Progenitor cell of endocrine pancreas (in vitro differentiated cells): ENCODE measurements around the gene RAB14. TPM values are rescaled to one million over a fixed set of nuclear protein-coding genes. Genes with fewer than 3 reads are reported as not detected.

ENCODE experiments used
- DNase-seq: peaks from one replicate; pipeline ENCODE4 v3.0.0; 2021; ENCODE audit warnings: low spot score; ENCODE audit not compliant: unreplicated experiment
- H3K27ac Mint-ChIP-seq: 2 replicates; pipeline ENCODE4 v1.8.0; 2021; ENCODE audit warnings: mild to moderate bottlenecking, moderate library complexity, mixed read lengths
- H3K27me3 Mint-ChIP-seq: 2 replicates; pipeline ENCODE4 v1.8.0; 2021; ENCODE audit warnings: mixed read lengths
- H3K36me3 Mint-ChIP-seq: 2 replicates; pipeline ENCODE4 v1.8.0; 2022; ENCODE audit warnings: mixed read lengths; ENCODE audit not compliant: insufficient read depth
- H3K4me1 Mint-ChIP-seq: 2 replicates; pipeline ENCODE4 v1.8.0; 2021; ENCODE audit warnings: low read depth, mixed read lengths
- H3K4me3 Mint-ChIP-seq: 2 replicates; pipeline ENCODE4 v1.8.0; 2021; ENCODE audit warnings: low read depth, mild to moderate bottlenecking, moderate library complexity, mixed read lengths
- H3K9me3 Mint-ChIP-seq: 2 replicates; pipeline ENCODE4 v1.8.0; 2021; ENCODE audit warnings: low read depth, mixed read lengths
- total RNA-seq: library from RNA; stranded (reverse); gene quantifications from 2 replicates; pipeline ENCODE4 v1.2.1, GENCODE V29; 2021
- TF ChIP-seq, protein P1 (sequence below): fragments of 200-600 bp; sonication (generic); IDR thresholded peaks from one replicate; pipeline ENCODE4 v1.5.0; 2021; ENCODE audit warnings: antibody characterized with exemption, mild to moderate bottlenecking; ENCODE audit not compliant: unreplicated experiment

RAB14 gene
- total RNA-seq, 1 donor from 2014 or later: 53.7 TPM

DNA sequence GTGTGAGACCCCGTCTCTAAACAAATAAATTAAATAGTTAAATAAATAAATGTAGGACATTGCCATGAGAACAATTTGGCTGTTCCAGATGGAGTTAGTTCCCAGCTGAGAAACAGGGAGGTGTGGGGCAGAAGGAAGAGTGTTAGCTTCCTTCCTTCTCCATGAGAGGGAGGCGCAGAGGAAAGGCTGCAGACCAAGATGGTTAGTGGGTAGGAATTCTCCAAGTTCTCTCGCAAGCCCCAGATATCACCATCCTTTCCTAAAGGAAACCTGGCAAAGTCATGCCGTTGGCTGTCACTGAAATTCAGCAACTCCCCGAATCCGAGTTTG lies 33.1 kb upstream of the RAB14 start:
- H3K27me3 Mint-ChIP-seq: no peaks in the 10 kb centered on the region
- no peaks in the 10 kb centered on the region for H3K9me3 Mint-ChIP-seq
- peaks cover 7% of the 10 kb centered on the region for H3K4me1 Mint-ChIP-seq

DNA sequence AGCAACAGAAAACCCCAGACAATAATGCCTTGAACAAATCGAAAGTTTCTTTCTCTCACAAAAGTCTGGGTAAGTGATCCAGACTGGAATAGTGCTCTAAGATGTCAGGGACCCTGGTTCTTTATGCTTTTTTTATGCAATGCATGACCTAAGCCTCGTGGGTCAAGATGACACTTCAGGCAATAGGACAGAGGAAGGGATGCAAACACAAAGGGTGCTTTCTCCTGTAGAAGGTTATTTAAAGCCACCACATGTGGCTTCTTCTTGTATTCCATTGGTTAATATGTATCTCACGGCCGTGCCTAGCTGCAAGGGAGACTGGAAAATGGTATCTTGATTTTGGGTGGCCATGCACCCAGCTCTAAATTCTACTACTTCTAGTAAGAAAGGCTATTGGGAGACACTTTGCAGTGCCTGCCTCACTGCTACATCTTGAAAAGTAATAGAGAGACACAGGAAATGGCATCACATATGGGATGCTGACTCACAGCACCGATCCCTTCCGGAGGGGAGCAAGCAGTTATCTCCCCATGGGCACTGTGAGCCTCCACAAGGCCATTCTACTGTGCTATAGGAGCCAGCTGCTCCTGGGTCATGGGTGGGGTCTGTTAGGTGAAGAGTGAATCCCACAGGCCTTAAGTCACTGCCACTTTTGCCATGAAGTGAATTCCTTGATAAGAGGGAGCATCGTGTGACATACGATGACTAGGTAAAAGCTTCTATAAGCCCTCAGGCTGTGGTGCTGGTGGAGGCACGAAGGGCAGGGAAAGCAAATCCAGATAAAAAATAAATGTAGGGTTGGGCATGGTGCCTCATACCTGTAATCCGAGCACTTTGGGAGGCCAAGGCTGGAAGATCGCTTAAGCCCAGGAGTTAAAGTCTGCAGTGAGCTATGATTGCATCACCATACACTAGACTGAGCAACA lies 32.5 kb upstream of the RAB14 start:
- H3K36me3 Mint-ChIP-seq: no peaks in the 10 kb centered on the region
- TF ChIP-seq, protein P1, sequence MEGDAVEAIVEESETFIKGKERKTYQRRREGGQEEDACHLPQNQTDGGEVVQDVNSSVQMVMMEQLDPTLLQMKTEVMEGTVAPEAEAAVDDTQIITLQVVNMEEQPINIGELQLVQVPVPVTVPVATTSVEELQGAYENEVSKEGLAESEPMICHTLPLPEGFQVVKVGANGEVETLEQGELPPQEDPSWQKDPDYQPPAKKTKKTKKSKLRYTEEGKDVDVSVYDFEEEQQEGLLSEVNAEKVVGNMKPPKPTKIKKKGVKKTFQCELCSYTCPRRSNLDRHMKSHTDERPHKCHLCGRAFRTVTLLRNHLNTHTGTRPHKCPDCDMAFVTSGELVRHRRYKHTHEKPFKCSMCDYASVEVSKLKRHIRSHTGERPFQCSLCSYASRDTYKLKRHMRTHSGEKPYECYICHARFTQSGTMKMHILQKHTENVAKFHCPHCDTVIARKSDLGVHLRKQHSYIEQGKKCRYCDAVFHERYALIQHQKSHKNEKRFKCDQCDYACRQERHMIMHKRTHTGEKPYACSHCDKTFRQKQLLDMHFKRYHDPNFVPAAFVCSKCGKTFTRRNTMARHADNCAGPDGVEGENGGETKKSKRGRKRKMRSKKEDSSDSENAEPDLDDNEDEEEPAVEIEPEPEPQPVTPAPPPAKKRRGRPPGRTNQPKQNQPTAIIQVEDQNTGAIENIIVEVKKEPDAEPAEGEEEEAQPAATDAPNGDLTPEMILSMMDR: no peak
- no peak overlapping the region for H3K4me3 Mint-ChIP-seq
- peaks cover 7% of the 10 kb centered on the region for H3K4me1 Mint-ChIP-seq
- no peaks in the 10 kb centered on the region for H3K27me3 Mint-ChIP-seq
- no peak for DNase-seq
- no peak overlapping the region for H3K27ac Mint-ChIP-seq
- no peaks in the 10 kb centered on the region for H3K9me3 Mint-ChIP-seq

More for the DNA sequence above, 33.1 kb upstream of the RAB14 start:
- Mint-ChIP-seq H3K27ac (no peak overlapping the region), H3K4me3 (no peak overlapping the region), H3K36me3 (no peaks in the 10 kb centered on the region)
- TF ChIP-seq, protein P1: no peak
- DNase-seq: no peak

DNA sequence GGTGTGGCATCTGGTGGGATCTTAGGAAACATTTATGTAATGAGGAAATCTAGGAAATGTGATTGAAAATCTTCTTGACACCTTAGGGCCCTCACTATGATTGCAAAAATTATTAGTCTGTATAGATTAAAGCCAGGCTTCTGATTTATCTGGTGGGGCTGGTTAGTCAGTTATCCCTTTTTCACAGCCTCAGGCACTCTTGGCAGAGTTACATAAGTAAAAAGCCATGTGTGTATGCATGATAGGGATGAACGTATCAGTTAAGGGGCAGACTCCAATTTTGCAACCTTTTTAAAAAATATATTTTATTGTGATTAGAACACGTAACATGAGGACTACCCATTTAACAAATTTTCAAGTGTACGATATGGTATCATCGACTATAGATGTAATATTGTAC lies 30.6 kb upstream of the RAB14 start:
- DNase-seq: no peak
- Mint-ChIP-seq H3K27ac (no peak overlapping the region), H3K36me3 (no peaks in the 10 kb centered on the region), H3K27me3 (no peaks in the 10 kb centered on the region), H3K9me3 (no peaks in the 10 kb centered on the region), H3K4me1 (peaks cover 2% of the 10 kb centered on the region), H3K4me3 (no peak overlapping the region)
- TF ChIP-seq, protein P1: no peak

DNA sequence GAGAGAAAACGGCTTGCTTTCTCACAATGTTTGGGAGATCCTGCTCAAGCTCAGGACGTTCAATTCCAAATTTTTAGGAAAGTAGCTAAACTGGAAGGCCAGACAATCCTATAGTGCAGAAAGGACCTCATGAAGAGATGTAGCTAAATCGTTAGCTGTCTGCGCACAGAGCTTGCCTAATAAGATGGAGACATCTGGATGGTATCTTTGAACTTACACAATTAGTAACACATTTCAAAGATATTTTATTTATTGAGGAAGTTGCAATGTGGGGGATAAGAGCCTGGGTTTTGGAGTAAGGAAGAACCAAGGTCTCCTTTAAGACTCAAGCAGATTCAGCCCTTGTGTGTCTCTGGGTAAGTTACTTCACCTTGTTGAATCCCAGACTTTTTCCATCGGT lies 28.6 kb upstream of the RAB14 start:
- no peak for DNase-seq

DNA sequence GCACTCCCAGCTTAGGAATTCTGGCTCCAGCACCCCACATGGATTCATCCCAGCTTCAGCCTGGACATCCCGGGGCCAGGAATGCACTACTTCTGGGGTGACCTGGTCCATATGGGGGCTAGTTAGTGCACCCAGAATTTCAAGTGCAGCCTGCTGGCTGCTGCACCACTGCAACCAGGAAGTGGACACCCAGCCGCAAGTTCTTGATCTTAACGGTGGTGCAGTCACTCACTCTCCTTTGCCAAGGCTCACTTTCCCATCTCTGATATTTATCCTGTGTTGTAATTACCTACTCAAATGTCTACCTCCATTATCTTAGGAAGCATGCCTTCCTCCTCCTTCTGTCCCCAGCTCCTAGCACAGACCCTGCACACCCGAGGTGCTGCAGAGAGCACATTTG lies 26.2 kb upstream of the RAB14 start:
- no peak for DNase-seq
- TF ChIP-seq, protein P1: no peak
- Mint-ChIP-seq H3K27ac (no peak overlapping the region), H3K9me3 (no peaks in the 10 kb centered on the region), H3K36me3 (no peaks in the 10 kb centered on the region), H3K4me3 (no peak overlapping the region), H3K4me1 (no peaks in the 10 kb centered on the region), H3K27me3 (peaks cover 3% of the 10 kb centered on the region)

More for the DNA sequence above, 28.6 kb upstream of the RAB14 start:
- TF ChIP-seq, protein P1: no peak
- Mint-ChIP-seq H3K27ac (no peak overlapping the region), H3K27me3 (peaks cover 3% of the 10 kb centered on the region), H3K4me3 (no peak overlapping the region), H3K36me3 (no peaks in the 10 kb centered on the region), H3K9me3 (no peaks in the 10 kb centered on the region), H3K4me1 (no peaks in the 10 kb centered on the region)
